ENCODE measurements around the gene ZMIZ2.
"Not testable (repeated sequence)": the region's sequence is repeated elsewhere in the genome, so short reads cannot be mapped to it uniquely, and the experiment has no call there.

ZMIZ2 gene

DNA sequence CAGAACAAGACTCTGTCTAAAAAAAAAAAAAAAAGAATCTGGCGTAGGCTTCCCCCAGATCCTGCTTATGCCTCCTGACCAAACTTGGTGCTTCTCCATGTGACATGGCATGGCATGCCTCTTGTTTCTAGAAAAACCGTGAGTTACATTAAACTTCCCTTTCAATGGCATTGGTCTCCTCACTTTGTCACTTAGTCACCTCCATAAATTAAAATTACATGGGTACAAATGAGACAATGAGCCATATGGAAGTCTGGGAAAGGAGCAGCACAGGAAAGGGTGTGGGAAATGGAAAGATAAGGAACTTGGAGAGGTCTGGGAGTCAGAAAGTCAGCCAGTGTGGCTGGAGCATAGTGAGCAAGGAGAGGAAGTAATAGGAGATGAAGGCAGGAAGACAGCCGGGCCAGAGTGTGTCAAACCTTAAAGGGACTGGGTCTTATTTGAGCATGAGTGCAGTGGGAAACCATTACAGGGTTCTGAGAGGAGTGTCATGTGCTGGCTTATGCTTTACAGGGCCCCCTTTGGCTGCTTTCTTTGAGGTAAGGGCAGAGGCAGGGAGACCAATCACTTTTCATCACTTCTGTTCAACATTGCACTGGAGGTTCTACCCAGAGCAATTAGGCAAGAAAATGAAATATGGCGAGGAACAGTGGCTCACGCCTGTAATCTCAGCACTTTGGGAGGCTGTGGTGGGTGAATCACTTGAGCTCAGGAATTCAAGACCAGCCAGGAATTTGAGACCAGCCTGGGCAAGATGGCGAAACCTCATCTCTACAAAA lies 21.3 kb upstream of the ZMIZ2 start:
- no peak for DNase-seq

DNA sequence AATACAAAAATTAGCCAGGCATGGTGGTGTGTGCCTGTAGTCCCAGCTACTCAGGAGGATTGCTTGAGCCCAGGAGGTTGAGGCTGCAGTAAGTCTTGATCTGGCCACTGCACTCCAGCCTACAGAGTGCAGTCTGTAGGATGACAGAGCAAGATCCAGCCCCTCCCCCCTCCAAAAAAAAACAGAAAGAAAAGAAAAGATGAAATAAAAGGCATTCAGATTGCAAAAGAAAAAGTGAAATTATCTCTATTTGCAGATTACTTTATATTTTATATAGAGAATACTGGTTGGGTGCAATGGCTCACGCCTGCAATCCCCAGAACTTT lies 20.7 kb upstream of the ZMIZ2 start:
- DNase-seq: no peak

DNA sequence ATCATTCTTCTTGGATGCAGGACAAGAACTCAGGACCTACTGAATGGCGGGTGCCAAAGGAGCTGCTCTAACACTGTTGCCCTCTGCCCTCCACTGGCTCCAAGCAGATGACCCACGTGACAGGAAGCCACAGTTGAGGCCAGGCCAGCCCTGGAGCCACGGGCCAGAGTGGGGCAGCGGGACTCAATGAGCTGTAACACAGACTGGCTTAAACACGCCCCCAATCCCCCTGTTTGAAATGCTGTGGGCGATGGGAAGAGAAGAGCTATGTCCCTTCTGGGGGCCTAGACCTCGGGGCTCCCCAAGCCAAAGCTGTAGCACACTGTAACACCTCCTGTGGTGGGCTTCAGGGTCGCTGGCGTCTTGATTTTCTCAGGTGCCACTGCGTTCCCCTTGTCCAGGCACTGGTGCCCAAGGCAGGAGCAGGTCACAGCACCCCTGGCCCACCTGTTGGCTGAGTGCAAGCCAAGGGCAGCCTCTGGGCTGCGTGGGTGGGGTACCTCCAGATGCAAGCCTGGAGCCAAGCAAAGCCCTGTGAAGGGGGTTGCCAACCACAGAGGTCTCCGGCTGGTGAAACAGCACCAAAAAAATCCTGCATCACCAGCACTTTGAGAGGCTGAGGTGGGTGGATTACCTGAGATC lies 18.6 kb upstream of the ZMIZ2 start:
- DNase-seq: no peak

DNA sequence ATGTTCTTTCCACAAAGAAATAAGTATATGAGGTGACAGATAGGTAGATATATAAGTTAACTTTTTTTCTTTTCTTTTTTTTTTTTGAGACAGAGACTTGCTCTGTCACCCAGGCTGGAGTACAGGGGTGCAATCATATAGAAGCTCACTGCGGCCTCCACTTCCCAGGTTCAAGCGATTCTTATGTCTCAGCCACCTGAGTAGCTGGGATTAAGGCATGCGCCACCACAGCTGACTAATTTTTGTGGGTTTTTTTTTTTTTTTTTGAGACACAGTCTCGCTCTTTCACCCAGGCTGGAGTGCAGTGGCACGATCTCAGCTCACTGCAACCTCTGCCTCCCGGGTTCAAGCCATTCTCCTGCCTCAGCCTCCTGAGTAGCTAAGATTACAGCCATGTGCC lies 15.7 kb upstream of the ZMIZ2 start:
- not testable (repeated sequence) for DNase-seq

DNA sequence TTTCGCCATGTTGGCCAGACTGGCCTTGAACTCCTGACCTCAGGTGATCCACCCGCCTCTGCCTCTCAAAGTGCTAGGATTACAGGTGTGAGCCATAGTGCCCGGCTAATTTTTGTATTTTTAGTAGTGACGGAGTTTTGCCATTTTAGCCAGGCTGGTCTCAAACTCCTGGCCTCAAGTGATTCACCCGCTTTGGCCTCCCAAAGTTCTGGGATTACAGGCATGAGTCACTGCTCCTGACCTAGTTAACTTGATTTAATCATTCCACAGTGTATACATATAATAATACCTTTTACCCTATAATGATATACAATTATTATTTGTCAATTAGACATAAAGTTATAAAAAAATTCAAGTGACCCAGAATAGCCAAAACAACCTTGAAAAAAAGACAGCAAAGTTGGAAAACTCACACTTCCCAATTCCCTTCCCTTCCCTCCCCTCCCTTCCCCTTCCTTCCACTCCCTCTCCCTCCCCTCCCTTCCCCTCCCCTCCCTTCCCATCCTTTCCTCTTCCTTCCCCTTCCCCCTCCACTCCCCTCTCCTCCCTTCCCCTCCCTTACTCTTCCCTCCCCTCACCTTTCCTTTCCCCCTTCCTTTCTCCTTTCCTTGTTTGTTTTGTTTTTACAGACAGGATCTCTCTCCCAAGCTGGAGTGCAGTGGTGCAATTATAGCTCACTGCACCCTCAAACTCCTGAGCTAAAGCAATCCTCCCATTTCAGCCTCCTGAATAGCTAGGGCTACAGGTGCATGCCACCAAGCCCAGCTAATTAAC lies 14.8 kb upstream of the ZMIZ2 start:
- no peak for DNase-seq

DNA sequence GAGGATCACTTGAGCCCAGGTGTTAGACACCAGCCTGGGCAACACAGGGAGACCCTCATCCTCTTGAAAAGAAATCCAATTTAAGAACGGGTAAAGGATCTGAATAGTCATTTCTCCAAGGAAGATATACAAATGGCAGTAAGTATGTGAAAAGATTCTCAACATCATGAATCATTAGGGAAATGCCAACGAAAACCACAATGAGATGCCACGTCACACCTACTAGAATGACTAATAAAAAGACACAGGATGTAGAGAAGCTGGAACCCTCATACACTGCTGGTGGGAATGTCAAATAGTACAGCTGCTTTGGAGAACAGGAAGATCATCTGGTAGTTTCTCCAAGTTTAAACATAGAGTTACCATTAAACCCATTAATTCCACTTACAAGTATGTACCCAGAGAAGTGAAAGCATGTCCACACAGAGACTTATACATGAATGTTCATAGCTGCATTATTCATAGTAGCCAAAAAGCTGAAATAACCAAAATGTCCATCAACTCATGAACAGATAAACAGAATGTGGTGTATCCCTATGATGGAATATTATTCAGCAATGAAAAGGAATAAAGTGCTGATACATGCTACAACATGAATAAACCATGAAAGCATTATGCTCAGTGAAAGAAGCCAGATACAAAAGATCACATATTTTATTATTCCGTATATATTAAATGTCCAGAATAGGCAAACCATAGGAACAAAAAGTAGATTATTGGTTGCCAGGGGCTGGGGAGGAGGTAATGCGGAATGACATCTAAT lies 13.1 kb upstream of the ZMIZ2 start:
- no peak for DNase-seq

DNA sequence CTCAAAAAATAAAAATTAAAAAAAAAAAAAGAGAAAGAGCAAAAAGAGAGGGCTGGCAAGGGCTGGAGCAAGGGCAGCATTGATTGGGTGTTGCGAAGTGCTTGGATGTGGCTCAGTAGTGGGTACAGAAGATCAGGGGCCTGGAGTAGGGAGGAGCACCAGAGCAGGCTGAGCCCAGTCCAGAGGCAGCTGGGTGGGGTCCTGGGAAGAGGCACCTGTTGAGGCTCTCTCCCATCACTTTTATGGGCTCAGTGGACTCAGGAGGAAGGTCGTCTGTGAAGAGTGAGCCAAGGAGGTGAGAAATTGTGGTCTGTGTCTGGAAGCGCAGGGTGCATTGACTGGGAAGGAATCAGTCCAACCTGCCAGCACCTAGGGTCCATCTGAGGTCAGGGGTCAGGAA lies 11.8 kb upstream of the ZMIZ2 start:
- no peak for DNase-seq

DNA sequence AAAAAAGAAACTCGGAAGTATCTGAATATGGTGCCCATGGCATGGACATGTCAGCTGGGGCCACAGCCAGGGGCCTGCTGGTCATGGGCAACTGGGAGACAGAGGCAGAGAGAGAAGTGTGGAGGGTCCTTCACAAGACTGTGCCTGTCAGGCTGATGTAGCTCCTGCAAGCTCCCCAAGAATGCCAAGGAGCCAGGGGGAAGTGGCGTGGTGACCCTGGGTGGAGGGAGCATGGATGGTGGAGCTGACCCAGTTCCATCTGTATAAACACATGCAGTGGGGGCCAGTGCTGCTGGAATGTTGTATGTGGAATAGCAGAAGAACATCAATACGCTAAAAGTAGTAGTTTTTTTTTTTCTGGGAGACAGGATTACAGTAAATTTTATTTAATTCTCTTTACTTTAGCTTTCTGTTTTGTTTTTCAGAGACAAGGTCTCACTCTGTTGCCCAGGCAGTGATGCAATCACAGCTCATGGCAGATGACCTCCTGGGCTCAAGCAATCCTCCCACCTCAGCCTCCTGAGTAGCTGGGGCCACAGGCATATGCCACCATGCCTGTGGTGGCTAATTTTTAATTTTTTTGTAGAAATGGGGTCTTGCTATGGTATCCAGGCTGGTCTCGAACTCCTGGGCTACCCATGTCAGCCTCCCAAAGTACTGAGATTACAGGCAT lies 10.5 kb upstream of the ZMIZ2 start:
- no peak for DNase-seq

DNA sequence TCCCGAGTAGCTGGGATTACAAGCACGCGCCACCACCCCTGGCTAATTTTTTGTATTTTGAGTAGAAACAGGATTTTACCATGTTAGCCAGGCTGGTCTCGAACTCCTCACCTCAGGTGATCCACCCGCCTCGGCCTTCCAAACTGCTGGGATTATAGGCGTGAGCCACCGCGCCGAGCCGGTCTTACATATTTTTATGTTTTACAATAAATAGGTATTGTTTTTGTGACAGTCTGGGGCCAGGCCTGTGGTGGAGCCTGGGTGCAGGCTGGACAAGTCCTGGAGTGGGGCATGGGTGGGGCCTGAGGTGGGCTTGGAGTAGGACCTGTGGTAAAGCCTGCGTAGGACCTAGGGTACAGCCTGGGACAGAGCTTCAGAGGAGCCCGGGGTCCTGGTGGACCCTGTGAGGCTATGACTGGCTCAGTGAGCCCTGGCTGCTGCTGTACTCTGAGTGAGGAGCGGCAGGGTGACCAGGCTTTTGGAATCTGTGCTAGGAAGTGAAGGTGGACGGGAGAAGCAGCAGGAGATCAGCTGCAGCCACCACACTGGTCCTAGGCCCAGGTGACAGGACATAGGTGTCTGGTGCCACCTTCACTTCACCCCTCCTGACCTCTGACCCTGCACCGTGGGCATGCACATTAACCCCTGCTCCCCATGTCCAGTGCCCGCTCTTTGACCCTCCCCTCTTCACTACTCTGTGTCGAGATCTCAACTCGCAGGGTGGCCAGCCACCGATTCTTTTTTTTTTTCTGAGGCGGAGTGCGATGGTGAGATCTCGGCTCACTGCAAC lies 9.6 kb upstream of the ZMIZ2 start:
- DNase-seq: no peak

DNA sequence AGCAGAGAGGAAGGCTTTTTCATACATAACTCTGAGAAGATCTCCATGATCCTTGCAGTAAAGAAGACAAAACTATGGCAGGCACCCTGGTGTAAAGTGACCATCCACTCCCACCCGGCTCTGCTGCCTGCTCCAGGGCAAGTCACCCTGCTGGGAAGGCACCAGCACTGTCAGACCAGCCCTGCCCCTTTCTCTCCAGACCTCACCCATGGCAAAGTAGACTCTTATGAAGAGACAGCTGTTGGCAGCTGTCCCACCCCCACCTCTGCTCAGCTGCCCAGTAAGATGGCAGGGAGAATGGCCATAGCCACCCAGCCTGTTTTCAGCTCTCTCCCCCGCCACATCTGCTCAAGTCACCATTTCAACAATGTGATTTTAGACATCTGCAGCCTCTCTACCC lies 8.6 kb upstream of the ZMIZ2 start:
- no peak for DNase-seq

DNA sequence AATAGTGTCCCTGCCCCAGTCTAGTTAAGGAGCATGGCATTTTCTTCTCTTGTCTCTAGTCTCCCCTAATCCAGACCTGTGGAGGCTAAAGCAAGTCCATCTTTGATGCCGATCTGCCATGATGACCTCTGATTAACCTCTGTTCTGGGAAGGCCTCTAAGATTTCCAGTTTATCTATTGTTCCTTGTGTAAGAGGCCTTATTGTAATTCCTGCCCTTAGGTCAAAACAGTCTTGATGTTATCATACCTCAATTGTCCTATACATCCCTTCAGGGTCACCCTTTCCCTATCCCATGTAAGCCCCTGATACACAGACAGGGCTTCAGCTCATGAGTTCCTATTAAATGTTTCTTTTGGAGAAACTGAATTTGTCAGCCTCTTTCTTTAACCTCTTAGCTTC lies 4.9 kb upstream of the ZMIZ2 start:
- no peak for DNase-seq

DNA sequence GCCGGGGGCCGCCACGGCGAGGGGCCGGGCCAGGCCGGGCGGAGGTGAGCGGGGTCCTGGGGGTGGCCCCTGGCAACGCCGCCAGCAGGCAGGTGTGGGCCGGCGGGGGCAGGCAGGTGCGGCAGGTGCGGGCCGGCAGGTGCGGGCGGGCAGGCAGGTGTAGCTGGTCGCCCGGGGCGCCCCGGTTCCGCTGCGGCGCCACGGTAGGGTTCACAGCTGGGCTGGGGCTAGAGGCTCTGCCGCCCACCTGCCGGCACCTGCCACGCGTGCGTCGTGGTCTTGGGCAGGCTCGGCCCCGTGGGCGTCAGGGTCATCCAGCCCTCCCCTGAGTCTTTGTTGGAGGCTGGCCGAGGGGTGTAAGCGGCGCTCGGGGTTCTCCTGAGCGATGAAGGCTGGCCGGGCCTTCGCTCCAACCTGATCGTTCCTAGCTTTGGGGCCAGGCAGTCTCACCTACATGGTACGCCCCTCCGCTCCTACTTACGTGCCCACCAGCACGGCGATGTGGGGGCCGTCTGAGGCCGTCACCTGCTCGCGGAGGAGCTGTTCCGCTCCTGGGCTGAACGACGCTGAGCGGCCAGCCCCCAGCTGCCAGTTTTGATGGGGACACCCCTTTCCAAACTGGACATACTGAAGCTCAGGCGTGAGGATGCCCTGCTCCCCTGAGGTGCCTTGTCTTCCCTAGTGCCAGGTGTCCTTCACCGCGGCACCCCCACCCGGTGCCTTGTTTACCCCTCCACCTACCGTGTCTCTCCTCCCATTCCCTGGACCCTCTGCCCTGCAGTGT lies 493 bp downstream of the ZMIZ2 start:
- DNase-seq: no peak

DNA sequence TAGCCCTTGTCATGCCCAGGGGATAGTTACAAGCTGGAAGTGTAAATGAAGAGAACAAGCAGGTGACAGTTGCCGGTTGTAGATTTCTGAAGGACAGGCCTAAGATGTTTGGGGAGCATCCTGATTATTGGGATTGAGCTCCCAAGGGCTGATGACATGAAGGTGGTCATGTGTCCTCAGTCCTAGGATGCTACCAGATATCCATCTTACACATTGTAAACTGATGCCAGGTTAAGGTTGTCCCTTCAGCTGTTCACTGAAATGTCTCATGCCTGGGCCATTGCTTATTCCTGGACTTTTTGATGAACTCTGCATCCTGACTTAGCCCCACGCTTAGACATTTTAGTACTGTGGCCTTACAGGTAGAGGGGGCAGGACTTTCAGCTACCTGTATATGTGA lies 1.3 kb downstream of the ZMIZ2 start:
- DNase-seq: no peak

DNA sequence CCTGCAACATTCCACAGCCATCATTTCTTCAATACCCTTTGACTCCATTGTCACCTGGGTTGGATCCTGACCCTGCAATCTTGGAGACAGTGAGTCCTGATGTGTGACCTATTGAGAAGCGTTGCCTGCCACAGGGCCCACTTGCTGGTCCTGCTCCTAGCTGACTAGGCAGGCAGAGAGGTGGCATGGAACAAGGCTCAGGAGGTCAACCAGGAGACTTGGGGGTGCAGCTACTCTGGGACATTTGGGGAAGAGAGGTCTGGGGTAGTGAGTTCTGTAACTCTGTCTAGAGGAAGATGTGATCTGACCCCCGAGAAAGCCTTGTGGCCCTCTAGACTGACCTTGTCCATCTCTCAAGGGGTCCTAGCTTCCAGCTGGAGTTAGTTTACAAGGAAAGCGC lies 1.8 kb downstream of the ZMIZ2 start:
- no peak for DNase-seq

DNA sequence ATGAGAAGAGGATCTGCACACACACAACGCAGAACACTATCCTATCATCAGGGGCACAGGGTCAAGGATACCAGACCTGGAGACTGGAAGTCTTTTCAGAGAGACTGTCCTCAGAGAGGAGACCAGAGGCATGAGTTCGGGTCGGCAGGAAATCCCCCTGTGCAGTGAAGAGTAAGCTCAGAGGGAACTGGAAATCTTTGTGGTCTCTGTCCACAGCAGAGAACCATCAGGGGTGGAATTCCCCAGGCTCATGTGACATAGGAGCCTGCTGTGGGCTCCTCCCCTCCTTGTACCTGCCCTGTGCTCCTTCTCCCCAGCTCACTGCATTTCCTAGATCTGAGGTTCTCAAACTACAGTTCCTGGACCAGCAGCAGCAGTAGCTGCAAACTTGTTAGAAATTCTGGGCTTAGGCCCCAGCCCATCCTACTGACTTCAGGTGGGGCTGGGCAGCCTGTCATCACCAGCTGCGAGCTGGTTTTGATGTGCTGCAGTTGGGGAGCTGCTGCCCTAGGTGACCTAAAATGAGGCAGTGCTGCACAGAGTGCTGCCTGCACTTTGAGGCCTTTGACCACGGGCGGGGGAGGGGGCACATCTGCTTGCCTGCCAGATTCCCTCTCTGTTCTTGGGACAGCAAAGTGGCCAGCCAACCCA lies 2.4 kb downstream of the ZMIZ2 start:
- DNase-seq: peak; percentile 12

DNA sequence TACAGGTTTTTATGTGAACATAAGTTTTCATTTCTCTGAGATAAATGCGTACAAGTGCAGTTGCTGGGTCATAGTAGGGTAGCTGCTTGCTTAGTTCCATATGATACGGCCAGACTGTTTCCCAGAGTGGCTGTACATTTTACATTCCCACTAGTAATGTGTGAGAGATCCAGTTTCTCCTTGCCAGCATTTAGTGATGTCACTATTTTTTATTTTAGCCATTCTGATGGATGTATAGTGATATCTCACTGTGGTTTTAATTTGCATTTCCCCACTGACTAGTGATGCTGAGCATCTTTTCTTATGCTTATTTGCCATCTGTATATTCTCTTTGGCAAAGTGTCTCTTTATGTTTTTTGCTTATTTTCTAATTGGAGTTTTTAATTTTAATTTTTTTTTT lies 4.2 kb downstream of the ZMIZ2 start:
- DNase-seq: no peak

DNA sequence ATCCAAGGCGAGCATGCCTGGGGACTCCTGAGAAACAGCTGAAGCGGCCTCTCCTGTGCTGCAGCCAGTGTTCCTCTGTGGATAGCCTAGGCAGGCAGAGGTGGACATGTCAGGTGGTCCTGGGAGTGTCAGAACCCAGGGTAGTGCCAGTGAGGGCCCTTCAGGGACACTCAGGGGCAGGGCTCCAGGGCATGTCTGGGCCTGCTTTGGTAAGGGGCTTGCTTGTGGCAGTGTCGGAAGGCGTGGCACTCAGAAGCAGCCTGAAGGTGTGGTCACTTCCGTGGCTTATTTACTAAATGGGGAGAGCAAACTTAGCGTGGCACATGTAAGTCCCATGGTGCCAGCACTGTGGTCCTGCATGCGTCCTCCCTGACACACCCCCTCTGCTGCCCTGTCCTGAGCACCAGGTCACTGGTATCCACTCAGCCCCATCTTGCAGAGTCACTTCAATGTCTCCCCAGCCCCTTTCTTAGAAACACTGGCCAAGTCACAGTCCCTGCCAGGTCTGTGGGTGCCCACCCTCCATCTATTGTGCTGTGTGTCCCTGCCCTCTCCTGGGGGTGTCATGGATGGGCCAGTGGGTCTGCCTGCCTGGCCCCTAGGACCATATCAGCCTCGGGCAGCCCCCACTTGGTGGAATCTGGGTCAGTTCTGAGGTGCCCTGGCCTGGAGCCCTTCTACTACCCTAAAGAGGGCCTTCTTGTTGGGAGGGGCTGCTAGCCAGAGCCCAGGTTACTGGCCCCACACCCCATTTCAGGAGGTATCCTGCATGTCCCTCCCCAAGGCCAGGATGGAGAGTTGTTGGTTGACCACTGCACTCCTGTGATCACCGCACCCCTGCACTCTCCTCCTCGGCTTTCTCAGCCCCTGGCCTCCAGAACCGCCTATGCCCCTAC lies 6.4 kb downstream of the ZMIZ2 start:
- no peak for DNase-seq

DNA sequence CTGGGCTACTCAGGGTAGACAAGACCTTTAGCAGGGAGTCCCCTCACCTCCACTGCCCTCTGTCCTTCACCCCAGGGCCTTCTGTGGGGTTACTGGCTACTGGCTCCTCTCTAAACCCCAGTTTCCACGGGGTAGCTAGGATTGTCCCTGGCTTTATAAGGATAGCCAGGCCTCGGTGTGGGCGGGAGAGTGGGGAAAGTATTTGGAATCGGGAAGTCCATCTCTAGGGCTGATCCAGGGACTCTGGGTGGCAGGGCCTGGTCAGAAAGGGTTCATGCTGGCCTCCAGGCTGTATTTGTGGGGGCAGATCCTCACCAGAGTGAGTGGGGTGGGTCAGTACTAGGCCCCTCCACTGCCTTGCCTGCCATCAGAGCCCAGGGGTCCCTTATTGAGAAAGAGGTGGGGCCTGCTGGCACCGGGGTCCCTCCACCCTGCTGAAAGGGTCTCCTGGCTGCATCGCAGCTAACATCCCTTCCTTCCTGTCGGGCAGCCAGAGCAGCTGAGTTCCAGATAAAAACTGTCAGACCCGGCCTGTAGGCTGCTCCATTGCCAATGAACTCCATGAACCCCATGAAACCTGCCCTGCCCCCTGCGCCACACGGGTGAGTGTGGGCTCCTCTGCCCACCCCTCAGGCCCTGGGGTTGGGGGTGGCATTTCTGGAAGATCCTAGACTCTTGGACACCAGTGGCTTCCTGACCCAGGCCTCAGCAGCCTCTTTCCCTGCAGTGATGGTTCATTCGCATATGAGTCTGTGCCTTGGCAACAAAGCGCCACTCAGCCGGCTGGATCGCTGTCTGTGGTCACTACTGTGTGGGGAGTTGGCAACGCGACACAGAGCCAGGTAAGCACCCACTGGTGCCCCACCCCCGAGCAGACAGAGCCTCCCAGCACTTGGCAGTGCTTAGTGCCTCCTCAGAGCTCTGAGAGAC lies 7.3 kb downstream of the ZMIZ2 start:
- no peak for DNase-seq

Measured in effector CD8-positive, alpha-beta T cell (primary cell).